ENCODE measurements around the gene CCNY. TPM values are rescaled to one million over a fixed set of nuclear protein-coding genes. Genes with fewer than 3 reads are reported as not detected.

The CCNY gene
- total RNA-seq, 2 experiments from 2014 or later = 64.9 to 66.9 TPM

DNA sequence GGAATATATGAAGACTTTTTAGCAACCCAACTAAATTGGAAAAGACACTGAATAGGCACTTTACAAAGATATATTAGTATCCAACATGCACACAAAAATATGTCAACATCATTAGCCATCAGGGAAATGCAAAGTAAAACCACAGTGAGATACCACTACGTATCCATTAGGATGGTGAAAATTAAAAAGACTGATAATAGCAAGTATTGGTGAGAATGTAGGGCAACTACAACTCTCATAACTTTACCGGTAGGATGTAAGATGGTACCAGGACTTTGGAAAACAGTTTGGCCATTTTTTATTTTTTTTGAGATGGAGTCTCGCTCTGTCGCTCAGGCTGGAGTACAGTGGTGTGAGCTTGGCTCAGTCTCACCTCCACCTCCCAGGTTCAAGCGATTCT lies 13.7 kb upstream of the CCNY start:
- no peaks in the 10 kb centered on the region for H3K4me1 ChIP-seq (ENCODE audit: insufficient read depth, low read length)
- H3K9me3 Mint-ChIP-seq = no peaks in the 10 kb centered on the region
- H3K36me3 Mint-ChIP-seq (ENCODE audit: low read depth) = peaks cover 60% of the 10 kb centered on the region
- TF ChIP-seq, protein P1, sequence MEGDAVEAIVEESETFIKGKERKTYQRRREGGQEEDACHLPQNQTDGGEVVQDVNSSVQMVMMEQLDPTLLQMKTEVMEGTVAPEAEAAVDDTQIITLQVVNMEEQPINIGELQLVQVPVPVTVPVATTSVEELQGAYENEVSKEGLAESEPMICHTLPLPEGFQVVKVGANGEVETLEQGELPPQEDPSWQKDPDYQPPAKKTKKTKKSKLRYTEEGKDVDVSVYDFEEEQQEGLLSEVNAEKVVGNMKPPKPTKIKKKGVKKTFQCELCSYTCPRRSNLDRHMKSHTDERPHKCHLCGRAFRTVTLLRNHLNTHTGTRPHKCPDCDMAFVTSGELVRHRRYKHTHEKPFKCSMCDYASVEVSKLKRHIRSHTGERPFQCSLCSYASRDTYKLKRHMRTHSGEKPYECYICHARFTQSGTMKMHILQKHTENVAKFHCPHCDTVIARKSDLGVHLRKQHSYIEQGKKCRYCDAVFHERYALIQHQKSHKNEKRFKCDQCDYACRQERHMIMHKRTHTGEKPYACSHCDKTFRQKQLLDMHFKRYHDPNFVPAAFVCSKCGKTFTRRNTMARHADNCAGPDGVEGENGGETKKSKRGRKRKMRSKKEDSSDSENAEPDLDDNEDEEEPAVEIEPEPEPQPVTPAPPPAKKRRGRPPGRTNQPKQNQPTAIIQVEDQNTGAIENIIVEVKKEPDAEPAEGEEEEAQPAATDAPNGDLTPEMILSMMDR (IDR thresholded peaks at IDR 0.05) = no peak
- no peak overlapping the region for H3K4me3 Mint-ChIP-seq
- ChIA-PET CTCF (no interaction called here), POLR2A (no interaction called here)
- H3K36me3 ChIP-seq (ENCODE audit: insufficient read depth, low read length) = peaks cover 17% of the 10 kb centered on the region
- no peak overlapping the region for H3K4me3 ChIP-seq (ENCODE audit: low read length)
- DNase-seq (no peak), ATAC-seq (ENCODE audit: poor library complexity) (no peak)
- no peak overlapping the region for H3K27ac Mint-ChIP-seq
- H3K9me3 ChIP-seq (ENCODE audit: control insufficient read depth in 1 of 2, insufficient read depth in 1 of 2, low read length in 2 of 2) = peaks cover 0 to 5% of the 10 kb centered on the region in 2 experiments
- intact Hi-C loops (cut with DNase I, micrococcal nuclease) = no loop called here
- no peaks in the 10 kb centered on the region for H3K27me3 Mint-ChIP-seq
- no peaks in the 10 kb centered on the region for H3K27me3 ChIP-seq (ENCODE audit: control insufficient read depth in 1 of 2, insufficient read depth in 2 of 2, low read length in 2 of 2)
- no peak overlapping the region for H3K27ac ChIP-seq (ENCODE audit: low read depth in 1 of 2, low read length in 2 of 2)
- peaks cover 15% of the 10 kb centered on the region for H3K4me1 Mint-ChIP-seq (ENCODE audit: low read depth)

DNA sequence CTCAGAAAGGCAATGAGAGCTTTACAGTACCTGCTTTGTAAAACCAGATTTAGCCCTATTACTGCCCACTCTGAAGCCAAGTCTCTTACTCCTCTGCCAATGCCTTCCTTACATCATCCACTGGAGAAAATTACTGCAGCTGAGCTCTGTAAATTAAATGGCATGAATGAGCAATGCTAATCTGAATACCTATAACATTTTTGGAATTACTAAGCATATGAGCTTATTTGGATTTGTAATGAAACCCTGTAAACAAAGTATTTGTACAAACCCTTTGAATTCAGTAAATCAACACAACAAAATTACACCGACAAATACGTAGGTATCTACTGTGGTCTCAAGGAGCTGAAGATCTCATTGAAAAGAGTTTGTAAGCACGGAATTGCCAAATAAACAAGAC lies 12.1 kb upstream of the CCNY start:
- H3K4me3 Mint-ChIP-seq = no peak overlapping the region
- H3K9me3 Mint-ChIP-seq = no peaks in the 10 kb centered on the region
- Histone ChIP-seq H3K4me3 (ENCODE audit: low read length) (no peak overlapping the region), H3K36me3 (ENCODE audit: insufficient read depth, low read length) (peaks cover 17% of the 10 kb centered on the region), H3K4me1 (ENCODE audit: insufficient read depth, low read length) (no peaks in the 10 kb centered on the region), H3K9me3 (ENCODE audit: control insufficient read depth in 1 of 2, insufficient read depth in 1 of 2, low read length in 2 of 2) (peaks cover 0 to 5% of the 10 kb centered on the region in 2 experiments), H3K27ac (ENCODE audit: low read depth in 1 of 2, low read length in 2 of 2) (no peak overlapping the region), H3K27me3 (ENCODE audit: control insufficient read depth in 1 of 2, insufficient read depth in 2 of 2, low read length in 2 of 2) (no peaks in the 10 kb centered on the region)
- no peak overlapping the region for H3K27ac Mint-ChIP-seq
- CTCF ChIA-PET = interaction anchor here (0.6 kb wide), 2 partner anchors 99 to 238 kb away, joined by 4 to 5 read pairs; no protein-coding TSS in a partner anchor
- H3K4me1 Mint-ChIP-seq (ENCODE audit: low read depth) = peaks cover 28% of the 10 kb centered on the region
- POLR2A ChIA-PET = interaction anchor here (1.2 kb wide), 1 partner anchor 34 kb away, joined by 4 read pairs; no protein-coding TSS in a partner anchor
- H3K27me3 Mint-ChIP-seq = no peaks in the 10 kb centered on the region
- DNase-seq (no peak), ATAC-seq (ENCODE audit: poor library complexity) (no peak)
- intact Hi-C loops (cut with DNase I, micrococcal nuclease) = no loop called here
- TF ChIP-seq, protein P1 (IDR thresholded peaks at IDR 0.05) = no peak
- peaks cover 47% of the 10 kb centered on the region for H3K36me3 Mint-ChIP-seq (ENCODE audit: low read depth)

DNA sequence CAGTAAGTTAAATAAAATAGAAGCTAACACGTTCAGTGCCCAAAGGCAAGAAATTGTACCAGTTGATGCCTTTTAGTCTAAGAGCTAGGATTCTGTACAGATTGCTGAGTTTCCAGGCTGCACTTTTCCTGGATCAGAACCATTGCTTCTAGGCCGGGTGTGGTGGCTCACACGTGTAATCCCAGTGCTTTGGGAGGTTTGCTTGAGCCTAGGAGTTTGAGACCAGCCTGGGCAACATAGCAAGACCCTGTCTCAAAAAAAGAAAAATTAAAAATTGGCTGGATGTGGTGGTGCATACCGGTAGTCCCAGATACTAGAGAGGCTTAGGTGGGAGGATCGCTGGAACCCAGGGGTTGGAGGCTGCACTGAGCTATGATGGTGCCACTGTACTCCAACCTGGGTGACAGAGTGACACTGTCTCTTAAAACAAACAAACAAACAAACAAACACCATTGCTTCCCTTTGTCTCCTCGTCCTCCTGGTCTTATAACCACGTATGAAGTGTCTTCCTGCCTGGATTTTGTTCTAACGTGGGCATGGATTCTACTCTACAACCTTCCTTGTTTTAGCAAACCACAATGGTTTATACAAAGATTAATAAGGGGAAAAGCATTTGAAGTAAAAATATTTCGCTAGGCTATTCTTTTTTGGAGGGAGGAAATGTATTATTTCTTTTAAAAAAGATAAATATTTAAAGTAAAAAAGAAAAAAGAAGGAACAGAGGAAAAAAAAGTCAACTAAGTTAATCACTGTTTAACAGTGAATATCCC lies 9.7 kb upstream of the CCNY start:
- H3K27ac Mint-ChIP-seq = no peak overlapping the region
- no peaks in the 10 kb centered on the region for H3K27me3 ChIP-seq (ENCODE audit: control insufficient read depth in 1 of 2, insufficient read depth in 2 of 2, low read length in 2 of 2)
- H3K4me3 Mint-ChIP-seq = no peak overlapping the region
- no peak overlapping the region for H3K4me3 ChIP-seq (ENCODE audit: low read length)
- peaks cover 9% of the 10 kb centered on the region for H3K36me3 ChIP-seq (ENCODE audit: insufficient read depth, low read length)
- H3K36me3 Mint-ChIP-seq (ENCODE audit: low read depth) = peaks cover 33% of the 10 kb centered on the region
- ChIA-PET POLR2A (no interaction called here), CTCF (no interaction called here)
- TF ChIP-seq, protein P1 (IDR thresholded peaks at IDR 0.05) = no peak
- intact Hi-C loops (cut with DNase I, micrococcal nuclease) = no loop called here
- no peaks in the 10 kb centered on the region for H3K27me3 Mint-ChIP-seq
- DNase-seq = no peak
- H3K4me1 ChIP-seq (ENCODE audit: insufficient read depth, low read length) = no peaks in the 10 kb centered on the region
- no peak for ATAC-seq (ENCODE audit: poor library complexity)
- no peaks in the 10 kb centered on the region for H3K9me3 Mint-ChIP-seq
- no peak overlapping the region for H3K27ac ChIP-seq (ENCODE audit: low read depth in 1 of 2, low read length in 2 of 2)
- peaks cover 0 to 5% of the 10 kb centered on the region in 2 experiments for H3K9me3 ChIP-seq (ENCODE audit: control insufficient read depth in 1 of 2, insufficient read depth in 1 of 2, low read length in 2 of 2)
- peaks cover 46% of the 10 kb centered on the region for H3K4me1 Mint-ChIP-seq (ENCODE audit: low read depth)
